WTC11 (cell line): ENCODE measurements around the gene RXRA. TPM values are rescaled to one million over a fixed set of nuclear protein-coding genes. Genes with fewer than 3 reads are reported as not detected.

Source experiments
- ATAC-seq: fragments of 200-7000 bp; cut with Tn5 transposase; 2 replicates; pipeline ENCODE4 v1.10.0; 2021; ENCODE audit warnings: mild to moderate bottlenecking, moderate library complexity
- CTCF ChIA-PET: fragments of 300-600 bp; sonication (Branson Sonifier 250); formaldehyde crosslinking; loops from one replicate; lab custom pipeline; 2021; ENCODE audit warnings: antibody characterized with exemption; lab: Charles Lee
- POLR2A ChIA-PET: fragments of 350-600 bp; sonication (Branson Sonifier 250); formaldehyde crosslinking; loops from one replicate; lab custom pipeline; 2021; ENCODE audit warnings: antibody characterized with exemption; lab: Charles Lee
- DNase-seq: peaks from one replicate; pipeline ENCODE4 v3.0.0; 2021; ENCODE audit warnings: low spot score
- H3K27ac Mint-ChIP-seq: 2 replicates; pipeline ENCODE4 v1.8.0; 2021; ENCODE audit warnings: mixed read lengths
- H3K27me3 Mint-ChIP-seq: 2 replicates; pipeline ENCODE4 v1.8.0; 2021; ENCODE audit warnings: low read depth, mild to moderate bottlenecking, moderate library complexity, mixed read lengths
- H3K36me3 Mint-ChIP-seq: 2 replicates; pipeline ENCODE4 v1.8.0; 2021; ENCODE audit warnings: mixed read lengths
- H3K4me1 Mint-ChIP-seq: 2 replicates; pipeline ENCODE4 v1.8.0; 2022; ENCODE audit warnings: mixed read lengths
- H3K4me3 Mint-ChIP-seq: 2 replicates; pipeline ENCODE4 v1.8.0; 2021; ENCODE audit warnings: mild to moderate bottlenecking, moderate library complexity, mixed read lengths
- H3K9me3 Mint-ChIP-seq: 2 replicates; pipeline ENCODE4 v1.8.0; 2021; ENCODE audit warnings: mixed read lengths
- ATF6 ChIP-seq: sonication (generic); formaldehyde crosslinking; IDR thresholded peaks from 2 replicates; pipeline ENCODE4 v1.8.1; 2023; ENCODE audit warnings: mild to moderate bottlenecking, missing genetic modification reagents
- CREM ChIP-seq: sonication (generic); formaldehyde crosslinking; IDR thresholded peaks from 2 replicates; pipeline ENCODE4 v1.8.1; 2022; ENCODE audit warnings: mild to moderate bottlenecking, missing genetic modification reagents, moderate library complexity
- ERG ChIP-seq: fragments of 250-450 bp; sonication (Bioruptor Pico); IDR thresholded peaks from 2 replicates; pipeline ENCODE4 v1.8.0; 2021; ENCODE audit warnings: mild to moderate bottlenecking
- GABPB1 ChIP-seq: sonication (generic); formaldehyde crosslinking; IDR thresholded peaks from 2 replicates; pipeline ENCODE4 v1.8.1; 2023; ENCODE audit warnings: mild to moderate bottlenecking, missing genetic modification reagents
- GTF2I ChIP-seq: fragments of 250-450 bp; sonication (Bioruptor Pico); conservative IDR thresholded peaks from 2 replicates; pipeline ENCODE4 v1.4.0; 2021; ENCODE audit warnings: mild to moderate bottlenecking
- JAZF1 ChIP-seq: fragments of 250-450 bp; sonication (Bioruptor Pico); IDR thresholded peaks from 2 replicates; pipeline ENCODE4 v1.9.0; 2021; ENCODE audit warnings: moderate library complexity, mild to moderate bottlenecking, inconsistent platforms
- JUN ChIP-seq: sonication (generic); formaldehyde crosslinking; IDR thresholded peaks from 2 replicates; pipeline ENCODE4 v1.8.0; 2023; ENCODE audit warnings: mild to moderate bottlenecking, missing genetic modification reagents
- PRRX2 ChIP-seq: fragments of 250-450 bp; sonication (Bioruptor Pico); IDR thresholded peaks from 2 replicates; pipeline ENCODE4 v1.8.0; 2021; ENCODE audit warnings: mild to moderate bottlenecking
- SMAD3 ChIP-seq: sonication (generic); formaldehyde crosslinking; IDR thresholded peaks from 2 replicates; pipeline ENCODE4 v1.8.0; 2022; ENCODE audit warnings: missing genetic modification reagents, mild to moderate bottlenecking, borderline replicate concordance
- SMAD4 ChIP-seq: sonication (generic); formaldehyde crosslinking; IDR thresholded peaks from 2 replicates; pipeline ENCODE4 v1.8.0; 2022; ENCODE audit warnings: mild to moderate bottlenecking, missing genetic modification reagents
- SOX15 ChIP-seq: fragments of 250-450 bp; sonication (Bioruptor Pico); IDR thresholded peaks from 2 replicates; pipeline ENCODE4 v1.9.0; 2021; ENCODE audit warnings: mild to moderate bottlenecking
- TP53 ChIP-seq: sonication (generic); formaldehyde crosslinking; IDR thresholded peaks from 2 replicates; pipeline ENCODE4 v1.8.1; 2023; ENCODE audit warnings: mild to moderate bottlenecking, missing genetic modification reagents
- ZNF121 ChIP-seq: sonication (generic); formaldehyde crosslinking; IDR thresholded peaks from 2 replicates; pipeline ENCODE4 v1.8.0; 2023; ENCODE audit warnings: missing genetic modification reagents
- ZNF219 ChIP-seq: sonication (generic); formaldehyde crosslinking; IDR thresholded peaks from 2 replicates; pipeline ENCODE4 v1.8.0; 2023; ENCODE audit warnings: missing genetic modification reagents, mild to moderate bottlenecking, borderline replicate concordance
- ZNF317 ChIP-seq: sonication (generic); formaldehyde crosslinking; IDR thresholded peaks from 2 replicates; pipeline ENCODE4 v1.8.1; 2023; ENCODE audit warnings: low read depth, mild to moderate bottlenecking, moderate library complexity, missing genetic modification reagents, borderline replicate concordance
- ZNF425 ChIP-seq: fragments of 250-450 bp; sonication (Bioruptor Pico); conservative IDR thresholded peaks from 2 replicates; pipeline ENCODE4 v1.9.0; 2021; ENCODE audit warnings: mild to moderate bottlenecking
- ZNF512 ChIP-seq: sonication (generic); formaldehyde crosslinking; IDR thresholded peaks from 2 replicates; pipeline ENCODE4 v1.8.1; 2022; ENCODE audit warnings: missing genetic modification reagents, borderline replicate concordance
- total RNA-seq: library from RNA; stranded (reverse); gene quantifications from 3 replicates; pipeline ENCODE4 v1.2.3, GENCODE V29; 2021

Gene RXRA
- total RNA-seq, 1 experiment from 2014 or later = 27.5 TPM

GRCh38 chr9:134358662-134359319 lies 32.5 kb downstream of the RXRA start:
- TF ChIP-seq GTF2I (CRISPR knock-in tag) (no peak), ZNF317 (CRISPR knock-in tag) (no peak), ZNF425 (no peak), CREM (no peak), SMAD3 (no peak), ATF6 (CRISPR knock-in tag) (no peak), JAZF1 (no peak), ZNF121 (CRISPR knock-in tag) (no peak), ERG (CRISPR knock-in tag) (no peak), SMAD4 (CRISPR knock-in tag) (no peak), TP53 (no peak), ZNF219 (no peak), JUN (CRISPR knock-in tag) (no peak), ZNF512 (CRISPR knock-in tag) (no peak), PRRX2 (CRISPR knock-in tag) (no peak), SOX15 (no peak)
- TF ChIP-seq, all 79 proteins: peak for 0
- POLR2A ChIA-PET = no interaction called here
- CTCF ChIA-PET = no interaction called here
- no peak overlapping the region for H3K4me3 Mint-ChIP-seq
- H3K9me3 Mint-ChIP-seq = no peaks in the 10 kb centered on the region
- no peak for DNase-seq
- no peak for ATAC-seq
- no peak overlapping the region; the same call in 1 of the 2 replicates for H3K27ac Mint-ChIP-seq
- H3K36me3 Mint-ChIP-seq = no peaks in the 10 kb centered on the region
- H3K27me3 Mint-ChIP-seq = no peaks in the 10 kb centered on the region
- H3K4me1 Mint-ChIP-seq = peaks cover 3% of the 10 kb centered on the region; the same call in 1 of the 2 replicates

- no peak overlapping the region for H3K4me3 Mint-ChIP-seq
- POLR2A ChIA-PET = no interaction called here
- no peaks in the 10 kb centered on the region for H3K36me3 Mint-ChIP-seq
- TF ChIP-seq GABPB1 (no peak), ZNF121 (CRISPR knock-in tag) (peak; percentile 9; the same call in 1 of the 2 replicates)
- no peaks in the 10 kb centered on the region for H3K27me3 Mint-ChIP-seq
- no peak for ATAC-seq
- no peak for DNase-seq
- no peak overlapping the region for H3K27ac Mint-ChIP-seq
- no peaks in the 10 kb centered on the region for H3K9me3 Mint-ChIP-seq
- CTCF ChIA-PET = no interaction called here
- H3K4me1 Mint-ChIP-seq = peaks cover 3% of the 10 kb centered on the region; the same call in 1 of the 2 replicates
Observed at GRCh38 chr9:134359493-134360179, 33.4 kb downstream of the RXRA start.
